Upper lobe of left lung (tissue), 6 donors: ENCODE measurements around the gene DPP6. TPM values are rescaled to one million over a fixed set of nuclear protein-coding genes. Genes with fewer than 3 reads are reported as not detected.

Source experiments
- ATAC-seq, 2 donors: fragments of 200-7000 bp; cut with Tn5 transposase; one replicate each; pipeline ENCODE4 v1.9.1; 2022; ENCODE audit warnings: mild to moderate bottlenecking in 2 of 2, moderate library complexity in 2 of 2; ENCODE audit not compliant: low FRiP score in 2 of 2
- DNase-seq, 2 donors: peaks; one replicate each; pipeline ENCODE4 v3.0.0-alpha.2; 2019 to 2020
- H3K27ac ChIP-seq, 4 donors: fragments of 200-600 bp; sonication (generic); one replicate each; pipeline ENCODE4 v1.5.1; 2016 to 2019
- H3K27me3 ChIP-seq, 4 donors: fragments of 200-600 bp; sonication (generic); one replicate each; pipeline ENCODE4 v1.5.1; 2017 to 2019
- H3K36me3 ChIP-seq, 4 donors: fragments of 200-600 bp; sonication (generic); one replicate each; pipeline ENCODE4 v1.5.1; 2016 to 2019
- H3K4me1 ChIP-seq, 4 donors: fragments of 200-600 bp; sonication (generic); one replicate each; pipeline ENCODE4 v1.5.1; 2018 to 2019
- H3K4me3 ChIP-seq, 4 donors: fragments of 200-600 bp; sonication (generic); one replicate each; pipeline ENCODE4 v1.5.1; 2017 to 2019; ENCODE audit warnings: mild to moderate bottlenecking in 2 of 4, moderate library complexity in 1 of 4
- H3K9me3 ChIP-seq, 4 donors: fragments of 200-600 bp; sonication (generic); one replicate each; pipeline ENCODE4 v1.5.1; 2018 to 2019
- CTCF ChIP-seq, 6 experiments: fragments of 450-650 bp in 4 of 6; fragments of 200-600 bp in 2 of 6; sonication (generic) in 2 of 6; IDR thresholded peaks; one replicate each; pipeline ENCODE4 v1.5.1; 2016 to 2019; ENCODE audit warnings: antibody characterized with exemption in 6 of 6
- EP300 ChIP-seq, 4 donors: sonication (generic); formaldehyde crosslinking; IDR thresholded peaks; one replicate each; pipeline ENCODE4 v1.5.1; 2017; ENCODE audit warnings: antibody characterized with exemption in 4 of 4, control low read depth in 2 of 4
- POLR2A ChIP-seq, 4 donors: fragments of 450-650 bp; IDR thresholded peaks; one replicate each; pipeline ENCODE4 v1.5.1; 2016 to 2017; ENCODE audit warnings: antibody characterized with exemption in 4 of 4, mild to moderate bottlenecking in 2 of 4
- POLR2AphosphoS5 ChIP-seq, 2 donors: sonication (generic); formaldehyde crosslinking; IDR thresholded peaks; one replicate each; pipeline ENCODE4 v1.5.1; 2017; ENCODE audit warnings: antibody characterized with exemption in 2 of 2
- WGBS, 2 donors: methylation state at CpG; one replicate each; pipeline ENCODE4 v1.1.5; 2017 to 2018; 5-methylcytosine and 5-hydroxymethylcytosine counted together
- total RNA-seq, 6 donors: library from RNA; depleted of rRNA in 4 of 6; stranded (reverse); fragments of >200 nt in 4 of 6; gene quantifications; one replicate each; pipeline versions ENCODE4 v1.1.0 to v1.2.1, GENCODE V29; 2016 to 2021
- donor health status: DM: no; HTN: no; CAD: no; lungs with moderate emphysema.
- donor health status: DM: no; HTN: yes; CAD: no; lungs with severe emphysema.

The DPP6 gene
- total RNA-seq, 6 donors from 2014 or later, result 0.49 to 3.1 (median 0.86) TPM; not detected in 2

- ATAC-seq, result no peak
- no peaks in the 10 kb centered on the region for H3K27me3 ChIP-seq
- no peak overlapping the region for H3K27ac ChIP-seq
- 85 to 87% methylated on average over 7 of the region's 7 CpGs for WGBS, 2 donors
- H3K4me3 ChIP-seq, result no peak overlapping the region
- TF ChIP-seq POLR2A (IDR thresholded peaks at IDR 0.05), result no peak
- TF ChIP-seq EP300 (IDR thresholded peaks at IDR 0.05), result no peak
- TF ChIP-seq CTCF (IDR thresholded peaks at IDR 0.05), result no peak
- TF ChIP-seq POLR2AphosphoS5 (IDR thresholded peaks at IDR 0.05), result no peak
- H3K4me1 ChIP-seq, result no peaks in the 10 kb centered on the region
- no peak for DNase-seq
- no peaks in the 10 kb centered on the region for H3K9me3 ChIP-seq
- no peaks in the 10 kb centered on the region for H3K36me3 ChIP-seq
These were observed 561.6 kb downstream of the DPP6 start for GRCh38 chr7:154613811-154614210.

GRCh38 chr7:154620141-154620755, 568.0 kb downstream of the DPP6 start:
- WGBS, 2 donors, result 93% methylated on average over 9 of the region's 9 CpGs
- Histone ChIP-seq H3K4me1 (no peaks in the 10 kb centered on the region), H3K27me3 (no peaks in the 10 kb centered on the region), H3K27ac (no peak overlapping the region), H3K9me3 (no peaks in the 10 kb centered on the region), H3K4me3 (no peak overlapping the region), H3K36me3 (no peaks in the 10 kb centered on the region)
- TF ChIP-seq EP300 (IDR thresholded peaks at IDR 0.05) (no peak), POLR2A (IDR thresholded peaks at IDR 0.05) (no peak), CTCF (IDR thresholded peaks at IDR 0.05) (no peak), POLR2AphosphoS5 (IDR thresholded peaks at IDR 0.05) (no peak)
- DNase-seq (no peak), ATAC-seq (no peak)

- DNase-seq, result no peak
- H3K36me3 ChIP-seq, result no peaks in the 10 kb centered on the region
- H3K27me3 ChIP-seq, result no peaks in the 10 kb centered on the region
- H3K27ac ChIP-seq, result no peak overlapping the region
- no peak overlapping the region for H3K4me3 ChIP-seq
- no peaks in the 10 kb centered on the region for H3K9me3 ChIP-seq
- TF ChIP-seq EP300 (IDR thresholded peaks at IDR 0.05) (no peak), CTCF (IDR thresholded peaks at IDR 0.05) (no peak), POLR2A (IDR thresholded peaks at IDR 0.05) (no peak), POLR2AphosphoS5 (IDR thresholded peaks at IDR 0.05) (no peak)
- no peaks in the 10 kb centered on the region for H3K4me1 ChIP-seq
- 75 to 78% methylated on average over 22 of the region's 22 CpGs for WGBS, 2 donors
- no peak for ATAC-seq
These were observed 571.2 kb downstream of the DPP6 start for GRCh38 chr7:154623399-154623798.

- DNase-seq, result no peak
- H3K36me3 ChIP-seq, result no peaks in the 10 kb centered on the region
- H3K4me1 ChIP-seq, result no peaks in the 10 kb centered on the region
- H3K27ac ChIP-seq, result no peak overlapping the region
- H3K9me3 ChIP-seq, result no peaks in the 10 kb centered on the region
- TF ChIP-seq POLR2AphosphoS5 (IDR thresholded peaks at IDR 0.05) (no peak), EP300 (IDR thresholded peaks at IDR 0.05) (no peak), POLR2A (IDR thresholded peaks at IDR 0.05) (no peak), CTCF (IDR thresholded peaks at IDR 0.05) (no peak)
- WGBS, 2 donors, result 76 to 81% methylated on average over 5 of the region's 5 CpGs
- no peak for ATAC-seq
- H3K4me3 ChIP-seq, result no peak overlapping the region
- H3K27me3 ChIP-seq, result no peaks in the 10 kb centered on the region
These were observed 575.6 kb downstream of the DPP6 start for GRCh38 chr7:154627646-154628290.

- DNase-seq, result no peak
- Histone ChIP-seq H3K27me3 (no peaks in the 10 kb centered on the region), H3K9me3 (no peaks in the 10 kb centered on the region), H3K27ac (no peak overlapping the region), H3K4me1 (no peaks in the 10 kb centered on the region), H3K4me3 (no peak overlapping the region), H3K36me3 (no peaks in the 10 kb centered on the region)
- WGBS, 2 donors, result 66 to 67% methylated on average over 7 of the region's 7 CpGs
- TF ChIP-seq CTCF (IDR thresholded peaks at IDR 0.05) (no peak), POLR2A (IDR thresholded peaks at IDR 0.05) (no peak), EP300 (IDR thresholded peaks at IDR 0.05) (no peak), POLR2AphosphoS5 (IDR thresholded peaks at IDR 0.05) (no peak)
- no peak for ATAC-seq
These were observed 576.4 kb downstream of the DPP6 start for GRCh38 chr7:154628556-154628955.
